Lower leg skin (tissue), 4 donors: ENCODE measurements around the gene ATG16L2. TPM values are rescaled to one million over a fixed set of nuclear protein-coding genes. Genes with fewer than 3 reads are reported as not detected.
"Not testable (repeated sequence)": the region's sequence is repeated elsewhere in the genome, so short reads cannot be mapped to it uniquely, and the experiment has no call there.

Experiments
- DNase-seq, 2 donors: peaks; one replicate each; pipeline ENCODE4 v3.0.0-alpha.2; 2019; ENCODE audit warnings: low spot score in 2 of 2
- H3K4me3 ChIP-seq: fragments of 200-600 bp; sonication (generic); 2 replicates; pipeline ENCODE4 v1.5.1; 2017; ENCODE audit warnings: mild to moderate bottlenecking, low read depth; ENCODE audit not compliant: poor library complexity, severe bottlenecking
- CTCF ChIP-seq, 3 donors: fragments of 450-650 bp; IDR thresholded peaks; one replicate each; pipeline ENCODE4 v1.5.1; 2016; ENCODE audit warnings: antibody characterized with exemption in 3 of 3, mild to moderate bottlenecking in 3 of 3, moderate library complexity in 2 of 3
- POLR2A ChIP-seq, 2 donors: fragments of 450-650 bp; IDR thresholded peaks; one replicate each; pipeline ENCODE4 v1.6.1; 2016 to 2017; ENCODE audit warnings: antibody characterized with exemption in 2 of 2, mild to moderate bottlenecking in 1 of 2, moderate library complexity in 1 of 2
- WGBS, 2 donors: methylation state at CpG; one replicate each; pipeline ENCODE4 v1.1.5; 2018; 5-methylcytosine and 5-hydroxymethylcytosine counted together
- intact Hi-C: fragments of 100-400 bp; cut with DNase I; formaldehyde crosslinking; loops from one replicate; pipeline ENCODE4 v1.15.0; 2023; ENCODE audit warnings: low total_unique reads
- total RNA-seq, 4 donors: library from RNA; depleted of rRNA; stranded (reverse); fragments of >200 nt; gene quantifications; one replicate each; pipeline ENCODE4 v1.1.0, GENCODE V29; 2016

Gene ATG16L2
- total RNA-seq, 4 donors from 2014 or later: 82.6 to 157 (median 92.9) TPM

GRCh38 chr11:72787216-72788104 is 26.8 kb upstream of the ATG16L2 start:
- DNase-seq: no peak
- TF ChIP-seq POLR2A (IDR thresholded peaks at IDR 0.05): no peak
- TF ChIP-seq CTCF (IDR thresholded peaks at IDR 0.05): no peak
- no peak overlapping the region for H3K4me3 ChIP-seq
- 65 to 71% methylated on average over 6 to 15 of the region's 16 CpGs for WGBS, 2 donors
- intact Hi-C loops: no loop called here

DNA sequence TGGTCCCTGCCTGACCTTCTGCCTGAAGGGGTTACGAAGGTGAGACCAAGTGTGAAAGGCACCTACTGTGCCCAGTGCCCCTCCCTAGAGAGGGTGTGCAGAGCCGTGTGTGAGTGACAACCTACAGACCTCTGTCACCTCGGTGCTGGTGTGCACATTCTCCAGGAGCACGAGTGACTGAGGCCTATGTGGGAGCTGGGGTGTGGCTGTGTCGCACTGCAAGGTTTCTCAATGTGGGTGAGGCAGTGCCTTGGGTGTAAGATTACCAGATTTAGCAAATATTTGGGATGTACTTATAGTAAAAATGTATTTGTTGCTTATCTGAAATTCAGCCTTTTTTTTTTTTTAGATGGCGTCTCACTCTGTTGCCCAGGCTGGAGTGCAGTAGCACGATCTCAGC is 26.0 kb upstream of the ATG16L2 start:
- no peak overlapping the region for H3K4me3 ChIP-seq
- 60 to 74% methylated on average over 7 of the region's 7 CpGs for WGBS, 2 donors
- DNase-seq: no peak
- TF ChIP-seq CTCF (IDR thresholded peaks at IDR 0.05) (no peak), POLR2A (IDR thresholded peaks at IDR 0.05) (no peak)
- intact Hi-C loops: no loop called here

- WGBS, 2 donors: 44 to 60% methylated on average over 10 of the region's 10 CpGs
- DNase-seq: no peak
- no peak overlapping the region for H3K4me3 ChIP-seq
- TF ChIP-seq CTCF (IDR thresholded peaks at IDR 0.05) (no peak), POLR2A (IDR thresholded peaks at IDR 0.05) (no peak)
- intact Hi-C loops: no loop called here
Observed at GRCh38 chr11:72789493-72790131, 24.6 kb upstream of the ATG16L2 start.

DNA sequence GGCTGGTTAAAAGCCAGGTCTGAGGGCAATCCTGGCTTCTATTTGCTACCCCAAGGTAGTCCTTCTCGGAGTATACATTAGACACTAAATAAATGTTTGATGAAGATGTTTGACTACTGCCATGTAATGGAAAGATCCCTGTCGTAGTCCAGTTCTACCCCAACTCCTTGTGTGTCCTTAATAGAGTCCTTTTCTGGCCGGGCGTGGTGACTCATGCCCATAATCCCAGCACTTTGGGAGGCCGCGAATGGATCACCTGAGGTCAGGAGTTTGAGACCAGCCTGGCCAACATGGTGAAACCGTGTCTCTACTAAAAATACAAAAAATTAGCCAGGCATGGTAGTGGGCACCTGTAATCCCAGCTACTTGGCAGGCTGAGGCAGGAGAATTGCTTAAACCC is 23.0 kb upstream of the ATG16L2 start:
- intact Hi-C loops, DNase-seq, H3K4me3 ChIP-seq: not testable (repeated sequence)
- 79 to 81% methylated on average over 7 of the region's 7 CpGs for WGBS, 2 donors

GRCh38 chr11:72792437-72793021 is 21.7 kb upstream of the ATG16L2 start:
- no peak for DNase-seq
- H3K4me3 ChIP-seq: no peak overlapping the region
- no peak for TF ChIP-seq CTCF (IDR thresholded peaks at IDR 0.05)
- no peak for TF ChIP-seq POLR2A (IDR thresholded peaks at IDR 0.05)
- intact Hi-C loops: no loop called here
- 92 to 100% methylated on average over 3 of the region's 3 CpGs for WGBS, 2 donors

GRCh38 chr11:72793076-72793424 is 21.2 kb upstream of the ATG16L2 start:
- TF ChIP-seq POLR2A (IDR thresholded peaks at IDR 0.05): no peak
- TF ChIP-seq CTCF (IDR thresholded peaks at IDR 0.05): no peak
- intact Hi-C loops: no loop called here
- WGBS, 2 donors: 50 to 53% methylated on average over 2 of the region's 2 CpGs
- no peak for DNase-seq
- no peak overlapping the region for H3K4me3 ChIP-seq
